Measurements from ENCODE around the gene RBP7. TPM values are rescaled to one million over a fixed set of nuclear protein-coding genes. Genes with fewer than 3 reads are reported as not detected.

The RBP7 gene
- total RNA-seq, 1 donor from 2014 or later: 2.5 TPM

GRCh38 chr1:10064416-10065343, 67.7 kb downstream of the RBP7 start:
- DNase-seq (ENCODE audit: low spot score): no peak
- ATAC-seq: no peak

- peak; percentile 83 for DNase-seq (ENCODE audit: low spot score)
- peak; percentile 96 for ATAC-seq
Observed at GRCh38 chr1:10065344-10065685, 68.3 kb downstream of the RBP7 start.

Other genes starting within 250 kb of the RBP7 start
- 8.1 TPM for gene CLSTN1, start 173.3 kb upstream of the RBP7 start, total RNA-seq
- gene CTNNBIP1, start 87.0 kb upstream of the RBP7 start, total RNA-seq: 24.2 TPM
- 12.7 TPM for gene LZIC, start 53.8 kb upstream of the RBP7 start, total RNA-seq
- gene NMNAT1, start 53.8 kb upstream of the RBP7 start, total RNA-seq: 7.6 TPM
- gene UBE4B, start 35.7 kb downstream of the RBP7 start, total RNA-seq: 21.6 TPM
- 28.5 TPM for gene KIF1B, start 213.3 kb downstream of the RBP7 start, total RNA-seq